Stimulated activated CD4-positive, alpha-beta T cell treated with anti-CD3 and anti-CD28 coated beads, Interleukin-2, amount 100 ng/mL, for 24 hours (primary cell): ENCODE data around the gene FLYWCH2.
"Not testable (repeated sequence)": the region's sequence is repeated elsewhere in the genome, so short reads cannot be mapped to it uniquely, and the experiment has no call there.

Source experiments
- DNase-seq, 2 donors: peaks; one replicate each; pipeline ENCODE4 v3.0.0-alpha.2; 2020

The FLYWCH2 gene

DNA sequence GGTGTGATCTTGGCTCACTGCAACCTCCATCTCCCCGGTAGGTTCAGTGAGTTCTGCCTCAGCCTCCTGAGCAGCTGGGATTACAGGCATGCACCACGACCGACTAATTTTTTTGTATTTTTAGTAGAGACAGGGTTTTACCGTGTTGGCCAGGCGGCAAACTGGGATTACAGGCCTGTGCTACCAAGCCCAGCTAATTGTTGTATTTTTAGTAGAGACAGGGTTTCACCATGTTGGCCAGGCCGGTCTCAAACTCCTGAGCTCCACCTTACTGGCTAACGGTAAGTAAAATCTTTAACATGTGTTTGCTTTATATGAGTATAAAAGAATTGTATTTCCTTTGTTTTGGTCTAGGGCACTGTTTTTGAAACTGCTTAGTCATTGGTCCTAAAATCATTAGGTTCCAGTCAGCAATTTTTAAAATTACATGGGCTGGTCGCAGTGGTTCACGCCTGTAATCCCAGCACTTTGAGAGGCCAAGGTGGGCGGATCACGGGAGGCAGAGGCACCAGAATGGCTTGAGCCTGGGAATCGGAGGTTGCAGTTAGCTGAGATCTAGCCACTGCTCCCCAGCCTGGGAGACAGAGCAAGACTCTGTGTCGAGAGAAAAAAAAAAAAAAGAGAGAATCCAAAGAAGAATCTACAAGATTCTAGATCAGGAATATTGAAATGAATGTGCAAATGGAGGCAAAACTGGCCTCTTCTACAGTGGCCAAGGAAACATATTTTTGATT is 32.3 kb downstream of the FLYWCH2 start:
- DNase-seq, result no peak

DNA sequence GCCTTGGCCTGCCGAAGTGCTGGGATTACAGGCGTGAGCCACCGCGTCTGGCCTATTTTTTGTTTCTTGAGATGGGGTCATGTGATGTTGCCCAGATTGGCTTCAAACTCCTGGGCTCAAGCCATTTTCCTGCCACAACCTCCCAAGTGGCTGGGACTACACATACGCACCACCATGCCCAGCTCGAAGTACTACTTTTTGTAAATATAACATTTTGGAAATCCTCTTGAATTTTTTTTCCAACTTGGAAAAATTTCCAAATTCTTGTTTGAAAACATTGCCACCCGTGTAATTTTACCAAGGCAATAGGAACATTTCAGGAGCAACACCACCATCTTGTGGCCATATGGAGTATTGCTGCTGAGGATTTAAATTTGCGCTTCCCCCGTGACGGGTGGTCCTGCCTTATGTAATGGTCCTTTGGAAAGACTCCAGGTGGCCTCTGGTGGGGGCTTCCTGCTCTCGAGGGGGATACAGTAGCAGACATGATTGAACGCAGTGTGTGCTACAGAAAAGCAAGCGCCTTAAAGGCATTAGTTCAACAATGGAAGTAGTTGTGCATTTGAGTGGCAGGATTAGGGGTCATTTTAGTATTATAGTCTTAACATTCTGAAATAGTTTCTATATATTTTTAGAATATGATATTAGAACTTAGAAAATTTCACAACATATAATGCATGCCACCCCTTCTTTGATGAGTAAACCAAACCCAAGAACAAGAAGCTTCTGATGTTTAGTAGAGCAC is 36.7 kb downstream of the FLYWCH2 start:
- DNase-seq, result peak; percentile 62 to 71

DNA sequence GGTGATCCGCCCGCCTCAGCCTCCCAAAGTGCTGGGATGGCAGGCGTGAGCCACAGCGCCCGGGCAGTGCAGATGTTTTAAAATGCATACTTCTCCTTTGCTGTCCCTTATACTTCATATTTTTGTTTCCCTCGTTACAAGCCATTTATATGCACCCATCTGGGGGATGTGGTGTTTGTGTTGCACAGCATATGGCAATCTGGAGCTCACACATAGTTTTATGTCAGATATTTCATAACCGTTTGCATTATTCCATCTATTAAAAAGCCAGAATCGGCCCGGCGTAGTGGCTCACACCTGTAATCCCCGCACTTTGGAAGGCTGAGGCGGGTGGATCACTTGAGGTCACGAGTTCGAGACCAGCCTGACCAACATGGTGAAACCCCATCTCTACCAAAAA is 40.5 kb downstream of the FLYWCH2 start:
- DNase-seq, result no peak

DNA sequence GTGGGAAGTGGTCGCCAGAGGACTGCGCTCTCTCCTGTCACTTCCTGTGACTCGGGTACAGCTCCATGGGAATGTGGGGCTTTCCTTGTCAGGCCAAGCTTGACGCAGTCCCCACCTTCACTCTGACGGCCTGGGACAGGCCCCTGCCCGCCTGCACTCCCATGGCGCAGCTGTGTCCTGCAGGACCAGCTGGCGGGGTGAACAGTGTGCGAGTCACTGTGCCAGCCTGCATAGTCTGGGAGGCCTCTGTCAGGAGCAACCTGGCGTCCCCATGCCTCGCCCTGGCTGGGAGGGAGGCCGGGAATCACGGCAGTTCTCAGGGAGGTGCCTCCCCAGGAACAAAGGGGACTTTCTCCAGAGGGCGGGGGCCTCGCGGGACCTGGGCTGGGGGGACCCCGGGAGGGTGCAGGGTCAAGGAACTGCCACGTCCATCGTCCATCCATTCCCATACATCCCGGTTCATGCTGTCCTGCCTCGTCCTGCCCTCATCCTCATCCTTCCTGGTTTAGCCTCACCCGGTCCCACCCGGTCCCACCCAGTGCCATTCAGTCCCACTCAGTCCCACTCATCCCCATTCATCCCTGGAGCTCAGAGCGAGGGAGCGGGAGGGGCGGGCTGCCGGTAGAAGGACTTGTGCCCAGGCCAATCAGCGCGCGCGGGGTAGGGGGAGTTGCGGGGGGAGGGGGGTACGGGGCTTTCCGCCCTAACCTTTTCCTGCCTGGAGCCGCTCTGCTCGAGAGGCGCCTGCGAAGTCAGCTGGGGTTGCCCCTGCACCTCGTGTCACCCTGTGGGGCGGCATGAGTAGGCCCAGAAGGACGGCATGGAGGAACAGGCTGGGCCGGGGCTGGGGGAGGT is 42.1 kb downstream of the FLYWCH2 start:
- no peak for DNase-seq

DNA sequence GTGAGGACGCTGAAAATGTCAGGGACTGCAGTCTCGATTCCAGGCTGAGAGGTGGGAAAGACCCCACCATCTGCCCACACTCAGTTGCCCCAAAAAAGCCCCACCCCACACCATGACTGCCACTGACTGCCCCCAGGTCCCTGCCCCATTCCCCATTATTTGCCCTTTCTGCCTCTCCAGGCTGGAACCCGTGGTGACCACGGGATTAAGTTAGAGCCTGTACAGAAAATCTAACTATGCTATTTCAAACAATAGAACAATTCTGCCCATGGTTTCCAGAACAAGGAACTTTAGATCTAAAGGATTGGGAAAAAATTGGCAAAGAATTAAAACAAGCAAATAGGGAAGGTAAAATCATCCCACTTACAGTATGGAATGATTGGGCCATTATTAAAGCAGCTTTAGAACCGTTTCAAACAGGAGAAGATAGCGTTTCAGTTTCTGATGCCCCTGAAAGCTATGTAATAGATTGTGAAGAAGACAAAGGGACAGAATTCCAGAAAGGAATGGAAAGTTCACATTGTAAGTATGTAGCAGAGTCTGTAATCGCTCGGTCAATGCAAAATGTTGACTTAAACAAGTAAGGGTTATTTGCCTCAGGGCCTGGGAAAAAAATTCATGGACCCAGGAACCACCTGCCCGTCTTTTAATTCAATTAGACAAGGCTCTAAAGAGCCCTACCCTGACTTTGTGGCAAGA is 43.1 kb downstream of the FLYWCH2 start:
- no peak for DNase-seq

DNA sequence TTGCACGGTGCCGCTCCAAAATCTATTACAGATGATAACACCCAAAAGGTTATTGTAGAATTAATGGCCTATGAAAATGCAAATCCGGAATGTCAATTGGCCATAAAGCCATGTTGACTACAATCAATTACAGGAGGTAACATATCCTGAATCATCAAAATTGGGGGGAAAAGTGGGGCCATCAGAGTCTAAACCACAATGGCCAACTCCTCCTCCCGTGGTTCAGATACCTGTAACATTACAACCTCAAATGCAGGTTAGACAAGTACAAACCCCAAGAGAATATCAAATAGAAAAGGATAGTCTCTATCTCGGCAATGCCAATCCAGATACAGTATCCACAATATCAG is 43.6 kb downstream of the FLYWCH2 start:
- no peak for DNase-seq

DNA sequence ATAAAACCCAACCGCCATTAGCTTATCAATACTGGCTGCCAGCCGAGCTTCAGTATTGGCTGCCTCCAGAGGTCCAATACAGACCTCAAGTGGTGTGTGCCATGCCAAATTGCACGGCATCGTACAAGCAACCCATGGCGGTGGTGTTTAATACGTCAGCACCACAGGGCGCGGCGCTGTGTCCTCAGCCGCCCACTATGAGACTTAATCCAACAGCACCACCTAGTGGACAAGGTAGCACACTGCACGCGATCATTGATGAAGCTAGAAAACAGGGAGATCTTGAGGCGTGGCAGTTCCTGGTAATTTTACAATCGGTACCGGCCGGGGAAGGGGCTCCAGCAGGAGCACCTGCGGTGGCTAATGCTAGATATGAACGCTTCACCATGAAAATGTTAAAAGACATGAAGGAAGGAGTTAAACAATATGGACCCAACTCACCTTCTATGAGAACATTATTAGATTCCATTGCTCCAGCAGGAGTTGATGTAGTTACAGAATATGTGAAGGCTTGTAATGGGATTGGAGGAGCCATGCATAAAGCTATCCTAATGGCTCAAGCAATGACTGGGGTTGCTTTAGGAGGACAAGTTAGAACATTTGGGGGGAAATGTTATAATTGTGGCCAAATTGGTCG is 44.1 kb downstream of the FLYWCH2 start:
- DNase-seq, result peak; percentile 89 to 91

DNA sequence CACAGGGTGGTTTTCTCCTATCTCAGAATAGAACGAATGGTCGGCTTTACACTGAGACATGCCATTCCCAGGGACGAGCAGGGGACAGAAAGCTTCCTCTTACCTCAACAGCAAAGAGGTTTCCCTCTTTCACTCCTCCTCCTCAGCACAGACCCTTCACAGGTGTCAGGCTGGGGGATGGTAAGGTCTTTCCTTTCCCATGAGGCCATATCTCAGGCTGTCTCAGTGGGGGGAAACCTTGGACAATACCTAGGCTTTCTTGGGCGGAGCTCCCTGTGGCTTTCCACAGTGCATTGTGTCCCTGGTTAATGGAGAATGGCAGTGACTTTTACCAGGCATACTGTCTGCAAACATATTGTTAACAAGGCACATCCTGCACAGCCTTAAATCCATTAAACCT is 45.1 kb downstream of the FLYWCH2 start:
- not testable (repeated sequence) for DNase-seq

DNA sequence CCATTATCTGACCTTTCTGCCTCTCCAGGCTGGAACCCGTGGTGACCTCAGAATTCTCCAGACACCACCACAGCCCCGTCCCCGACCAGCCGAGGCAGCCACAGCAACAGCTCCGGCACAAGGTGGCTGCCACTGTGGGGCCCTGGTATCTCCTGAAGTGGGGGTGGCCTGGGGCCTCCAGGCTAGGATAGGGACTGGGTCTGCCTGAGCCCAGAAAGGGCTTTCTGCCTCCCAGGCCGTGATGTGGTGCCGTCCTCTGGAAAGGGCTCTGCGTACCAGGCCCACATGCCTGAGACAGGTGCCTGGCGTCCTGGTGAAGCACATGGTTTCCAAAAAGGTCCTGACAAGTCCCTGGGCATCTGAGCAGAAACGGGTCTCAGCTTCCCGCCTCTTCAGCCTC is 45.8 kb downstream of the FLYWCH2 start:
- no peak for DNase-seq

DNA sequence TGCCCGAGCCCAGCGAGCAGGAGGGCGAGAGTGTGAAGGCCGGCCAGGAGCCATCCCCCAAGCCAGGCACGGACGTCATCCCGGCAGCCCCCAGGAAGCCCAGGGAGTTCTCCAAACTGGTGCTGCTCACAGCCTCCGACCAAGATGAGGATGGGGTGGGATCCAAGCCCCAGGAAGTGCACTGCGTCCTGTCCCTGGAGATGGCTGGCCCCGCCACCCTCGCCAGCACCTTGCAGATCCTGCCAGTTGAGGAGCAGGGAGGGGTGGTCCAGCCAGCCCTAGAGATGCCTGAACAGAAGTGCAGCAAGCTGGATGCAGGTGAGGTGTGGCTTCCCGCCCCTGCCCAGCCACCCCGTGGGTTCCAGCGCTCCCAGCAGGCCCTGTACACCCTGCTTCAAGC is 46.7 kb downstream of the FLYWCH2 start:
- no peak for DNase-seq

DNA sequence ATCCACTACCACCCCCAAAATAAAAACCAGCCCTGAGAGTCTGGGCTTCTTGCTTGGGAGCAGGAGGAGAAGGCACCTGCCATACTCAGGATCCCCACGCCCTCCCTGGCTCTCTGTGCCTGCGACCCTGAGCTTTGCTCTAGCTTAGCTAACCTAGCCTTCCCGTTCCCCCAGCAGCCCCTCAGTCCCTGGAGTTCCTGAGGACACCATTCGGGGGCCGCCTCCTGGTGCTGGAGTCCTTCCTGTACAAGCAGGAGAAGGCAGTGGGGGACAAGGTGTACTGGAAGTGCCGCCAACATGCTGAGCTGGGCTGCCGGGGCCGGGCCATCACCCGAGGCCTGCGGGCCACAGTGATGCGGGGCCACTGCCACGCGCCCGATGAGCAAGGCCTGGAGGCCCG is 47.2 kb downstream of the FLYWCH2 start:
- DNase-seq, result no peak

DNA sequence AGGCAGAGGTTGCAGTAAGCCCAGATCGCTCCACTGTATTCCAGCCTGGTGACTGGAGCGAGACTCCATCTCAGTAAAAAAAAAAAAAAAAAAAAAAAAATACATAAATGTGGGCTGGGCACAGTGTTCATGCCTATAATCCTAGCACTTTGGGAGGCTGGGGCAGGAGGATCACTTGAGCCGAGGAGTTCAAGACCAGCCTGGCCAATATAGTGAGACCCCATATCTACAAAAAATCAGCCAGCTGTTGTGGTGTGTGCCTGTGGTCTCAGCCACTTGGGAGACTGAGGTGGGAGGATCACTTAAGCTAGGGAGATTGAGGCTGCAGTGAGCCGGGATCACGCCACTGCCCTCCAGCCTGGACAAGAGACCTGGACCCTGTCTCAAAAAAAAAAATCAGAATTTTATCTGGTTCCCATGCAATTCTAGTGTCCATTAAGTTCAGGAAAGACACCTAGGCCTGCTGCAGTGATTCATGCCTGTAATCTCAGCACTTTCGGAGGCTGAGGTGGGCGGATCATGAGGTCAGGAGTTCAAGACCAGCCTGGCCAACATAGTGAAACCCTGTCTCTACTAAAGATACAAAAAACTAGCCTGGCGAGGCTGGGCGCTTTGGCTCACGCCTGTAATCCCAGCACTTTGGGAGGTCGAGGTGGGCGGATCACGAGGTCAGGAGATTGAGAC is 48.4 kb downstream of the FLYWCH2 start:
- not testable (repeated sequence) for DNase-seq

DNA sequence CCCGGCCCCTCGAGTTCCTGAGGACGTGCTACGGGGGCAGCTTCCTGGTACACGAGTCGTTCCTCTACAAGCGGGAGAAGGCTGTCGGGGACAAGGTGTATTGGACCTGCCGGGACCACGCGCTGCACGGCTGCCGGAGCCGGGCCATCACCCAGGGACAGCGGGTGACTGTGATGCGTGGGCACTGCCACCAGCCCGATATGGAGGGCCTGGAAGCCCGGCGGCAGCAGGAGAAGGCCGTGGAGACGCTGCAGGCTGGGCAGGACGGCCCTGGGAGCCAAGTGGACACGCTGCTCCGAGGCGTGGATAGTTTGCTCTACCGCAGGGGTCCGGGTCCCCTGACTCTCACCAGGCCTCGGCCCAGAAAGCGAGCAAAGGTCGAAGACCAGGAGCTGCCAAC is 50.1 kb downstream of the FLYWCH2 start:
- DNase-seq, result no peak

DNA sequence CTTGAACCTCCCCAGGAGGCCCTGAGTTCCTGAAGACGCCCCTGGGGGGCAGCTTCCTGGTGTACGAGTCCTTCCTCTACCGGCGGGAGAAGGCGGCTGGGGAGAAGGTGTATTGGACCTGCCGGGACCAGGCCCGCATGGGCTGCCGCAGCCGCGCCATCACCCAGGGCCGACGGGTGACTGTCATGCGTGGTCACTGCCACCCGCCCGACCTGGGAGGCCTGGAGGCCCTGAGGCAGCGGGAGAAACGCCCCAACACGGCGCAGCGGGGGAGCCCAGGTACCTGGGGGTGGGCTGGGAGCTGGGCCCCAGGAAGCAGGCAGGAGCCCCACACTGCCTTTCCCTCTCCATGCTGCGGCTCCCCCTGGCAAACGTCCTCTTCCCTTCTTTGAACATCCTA is 50.7 kb downstream of the FLYWCH2 start:
- DNase-seq, result no peak

DNA sequence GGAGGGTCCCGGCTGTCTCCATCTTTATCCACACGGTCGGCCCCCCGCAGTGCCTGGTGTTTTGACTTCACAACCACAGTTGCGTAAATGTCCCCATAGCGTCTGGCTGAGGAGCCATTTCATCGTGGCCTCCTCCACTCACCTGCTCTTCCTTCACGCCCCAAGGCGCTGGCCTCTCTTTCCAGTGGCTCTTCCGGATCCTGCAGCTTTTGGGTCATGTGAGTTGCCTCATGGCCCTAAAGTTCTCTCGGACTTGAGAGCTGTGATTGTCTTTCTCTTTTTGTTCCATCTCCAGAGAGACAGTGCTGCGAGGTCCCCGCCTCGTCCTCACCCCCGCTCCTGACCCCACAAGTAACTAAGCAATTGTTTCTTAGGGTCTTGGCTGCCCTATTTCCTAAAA is 51.4 kb downstream of the FLYWCH2 start:
- DNase-seq, result no peak

DNA sequence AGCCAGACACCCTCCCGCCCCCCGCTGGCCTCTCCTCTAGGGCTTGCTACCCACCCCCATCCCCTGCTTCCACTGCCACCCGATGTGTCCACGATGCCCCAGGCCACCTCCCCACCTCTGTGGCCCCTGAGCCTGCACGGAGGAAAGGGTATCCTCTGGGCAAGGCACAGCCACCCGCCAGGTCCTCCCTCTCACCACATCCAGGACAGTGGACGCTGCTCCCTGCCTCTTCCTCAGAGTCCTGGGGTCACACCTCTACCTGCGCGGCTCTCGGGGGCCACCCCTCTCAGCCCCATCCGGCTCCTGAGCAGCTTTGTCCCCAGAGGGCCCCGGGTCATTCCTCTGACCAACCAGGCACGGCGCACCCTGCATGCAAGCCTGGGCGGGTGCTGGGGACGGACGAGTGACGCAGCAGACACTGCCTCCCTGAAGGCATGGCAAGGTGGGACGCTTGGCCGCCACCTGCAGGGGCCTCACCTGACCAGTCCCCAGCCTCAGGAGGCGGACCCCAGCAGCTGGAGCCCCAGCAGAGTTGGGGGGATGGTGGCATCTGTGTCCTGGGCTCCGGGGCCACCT is 53.5 kb downstream of the FLYWCH2 start:
- DNase-seq, result no peak

DNA sequence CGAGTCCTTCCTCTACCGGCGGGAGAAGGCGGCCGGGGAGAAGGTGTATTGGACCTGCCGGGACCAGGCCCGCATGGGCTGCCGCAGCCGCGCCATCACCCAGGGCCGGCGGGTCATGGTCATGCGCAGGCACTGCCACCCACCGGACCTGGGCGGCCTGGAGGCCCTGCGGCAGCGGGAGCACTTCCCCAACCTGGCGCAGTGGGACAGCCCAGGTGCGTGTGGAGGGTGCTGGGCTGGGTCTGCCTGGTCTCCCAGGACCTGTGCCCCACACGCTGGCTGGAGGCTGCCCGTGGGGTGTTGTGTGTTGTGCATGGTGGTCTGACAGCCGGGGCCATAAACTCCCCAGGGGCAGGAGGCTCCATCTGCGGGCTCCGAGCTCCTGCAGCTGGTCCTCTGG is 54.2 kb downstream of the FLYWCH2 start:
- DNase-seq, result no peak

DNA sequence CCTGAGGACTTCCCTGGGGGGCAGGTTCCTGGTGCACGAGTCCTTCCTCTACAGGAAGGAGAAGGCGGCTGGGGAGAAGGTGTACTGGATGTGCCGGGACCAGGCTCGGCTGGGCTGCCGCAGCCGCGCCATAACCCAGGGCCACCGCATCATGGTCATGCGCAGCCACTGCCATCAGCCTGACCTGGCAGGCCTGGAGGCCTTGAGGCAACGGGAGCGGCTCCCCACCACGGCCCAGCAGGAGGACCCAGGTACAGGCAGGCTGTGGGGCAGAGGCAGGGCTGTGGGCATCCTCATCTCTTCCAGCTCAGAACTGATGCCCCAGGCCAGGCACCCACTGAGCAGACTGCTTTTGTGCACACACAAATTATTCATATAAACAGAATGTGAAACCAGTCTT is 55.2 kb downstream of the FLYWCH2 start:
- no peak for DNase-seq

DNA sequence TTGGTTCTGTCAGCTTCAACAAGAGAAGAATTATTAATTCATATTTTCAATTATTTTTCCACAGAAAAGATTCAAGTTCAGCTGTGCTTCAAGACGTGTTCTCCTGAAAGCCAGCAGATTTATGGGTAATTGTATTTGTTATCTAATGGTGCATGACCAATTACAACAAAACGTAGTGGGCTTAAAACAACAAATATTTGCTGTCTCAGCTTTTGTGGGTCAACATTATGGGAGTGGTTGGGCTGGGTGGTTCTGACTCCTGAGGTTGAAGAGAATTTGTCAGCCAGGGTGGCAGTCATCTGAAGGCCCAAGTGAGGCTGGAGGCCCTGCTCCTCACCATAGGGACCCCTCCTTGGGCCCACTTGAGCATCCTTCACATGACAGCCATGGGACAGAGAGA is 57.0 kb downstream of the FLYWCH2 start:
- DNase-seq, result no peak

DNA sequence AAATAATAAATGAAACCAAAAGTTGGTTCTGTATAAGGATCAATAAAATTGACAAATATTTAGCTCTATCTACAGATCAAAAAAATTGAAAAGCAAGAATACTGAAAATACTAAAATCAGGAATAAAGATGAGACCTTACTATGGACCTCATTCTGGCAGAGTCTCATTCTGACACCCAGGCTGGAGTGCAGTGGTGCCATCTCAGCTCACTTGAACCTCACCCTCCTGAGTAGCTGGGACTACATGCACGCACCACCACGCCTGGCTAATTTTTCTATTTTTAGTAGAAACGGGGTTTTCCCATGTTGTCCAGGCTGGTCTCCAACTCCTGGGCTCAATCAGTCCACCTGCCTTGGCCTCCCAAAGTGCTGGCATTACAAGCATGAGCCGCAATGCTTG is 59.0 kb downstream of the FLYWCH2 start:
- DNase-seq, result no peak

DNA sequence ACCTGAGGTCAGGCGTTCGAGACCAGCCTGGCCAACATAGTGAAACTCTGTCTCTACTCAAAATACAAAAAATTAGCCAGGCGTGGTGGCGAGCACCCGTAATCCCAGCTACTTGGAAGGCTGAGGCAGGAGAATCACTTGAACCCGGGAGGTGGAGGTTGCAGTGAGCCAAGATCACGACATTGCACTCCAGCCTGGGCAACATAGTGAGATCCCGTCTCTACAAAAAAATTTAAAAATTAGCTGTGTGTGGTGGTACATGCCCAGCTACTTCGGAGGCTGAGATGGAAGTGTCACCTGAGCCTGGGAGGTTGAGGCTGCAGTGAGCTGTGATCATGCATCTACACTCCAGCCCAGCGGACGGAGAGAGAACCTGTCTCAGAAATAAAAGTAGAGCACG is 60.7 kb downstream of the FLYWCH2 start:
- DNase-seq, result not testable (repeated sequence)

DNA sequence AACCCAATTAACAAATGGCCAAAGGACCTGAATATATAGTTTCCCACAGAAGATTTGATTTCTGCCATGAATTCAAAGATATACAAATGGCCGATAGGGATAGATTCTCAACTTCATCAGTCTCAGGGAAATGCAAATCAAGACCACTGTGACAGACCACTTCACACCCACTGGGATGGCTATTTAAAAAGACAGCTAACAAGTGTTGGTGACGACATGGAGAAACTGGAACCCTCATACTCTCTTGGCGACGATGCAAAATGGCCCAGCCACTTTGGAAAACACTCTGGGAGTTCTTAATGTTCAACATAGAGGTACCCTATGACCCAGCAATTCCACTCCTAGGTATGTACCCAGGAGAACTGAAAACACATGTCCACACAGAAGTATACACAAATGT is 63.6 kb downstream of the FLYWCH2 start:
- DNase-seq, result no peak
